ENCODE data around the gene EMC9.

Gene EMC9

GRCh38 chr14:24102357-24103048 is 38.9 kb downstream of the EMC9 start:
- Histone ChIP-seq H4K20me1 (ENCODE audit: insufficient read depth) (no peaks in the 10 kb centered on the region), H3K79me2 (ENCODE audit: insufficient read depth, low read depth) (no peaks in the 10 kb centered on the region), H3K4me1 (ENCODE audit: low read depth, poor library complexity, severe bottlenecking) (no peaks in the 10 kb centered on the region), H3K9ac (no peak overlapping the region), H3K4me2 (no peak overlapping the region), H3K4me3 (IDR thresholded peaks at IDR 0.05; ENCODE audit: insufficient read depth, low read depth, low read length) (no peak overlapping the region), H3K27me3 (ENCODE audit: insufficient read depth, low read depth) (no peaks in the 10 kb centered on the region), H3K27ac (no peak overlapping the region), H2AFZ (ENCODE audit: low read depth) (no peak overlapping the region), H3K36me3 (ENCODE audit: insufficient read depth) (no peaks in the 10 kb centered on the region)
- no peak for TF ChIP-seq CTCF (conservative IDR thresholded peaks at IDR 0.05; ENCODE audit: low read depth, low read length)

GRCh38 chr14:24100982-24101494 is 40.4 kb downstream of the EMC9 start:
- no peak for TF ChIP-seq CTCF (conservative IDR thresholded peaks at IDR 0.05; ENCODE audit: low read depth, low read length)
- H2AFZ ChIP-seq (ENCODE audit: low read depth) = no peak overlapping the region
- H3K36me3 ChIP-seq (ENCODE audit: insufficient read depth) = no peaks in the 10 kb centered on the region
- H3K4me2 ChIP-seq = no peak overlapping the region
- H4K20me1 ChIP-seq (ENCODE audit: insufficient read depth) = no peaks in the 10 kb centered on the region
- H3K79me2 ChIP-seq (ENCODE audit: insufficient read depth, low read depth) = no peaks in the 10 kb centered on the region
- no peak overlapping the region for H3K4me3 ChIP-seq (IDR thresholded peaks at IDR 0.05; ENCODE audit: insufficient read depth, low read depth, low read length)
- no peaks in the 10 kb centered on the region for H3K4me1 ChIP-seq (ENCODE audit: low read depth, poor library complexity, severe bottlenecking)
- no peak overlapping the region for H3K9ac ChIP-seq
- H3K27ac ChIP-seq = no peak overlapping the region
- no peaks in the 10 kb centered on the region for H3K27me3 ChIP-seq (ENCODE audit: insufficient read depth, low read depth)

- no peak for TF ChIP-seq CTCF (conservative IDR thresholded peaks at IDR 0.05; ENCODE audit: low read depth, low read length)
- no peaks in the 10 kb centered on the region for H3K27me3 ChIP-seq (ENCODE audit: insufficient read depth, low read depth)
- no peaks in the 10 kb centered on the region for H3K79me2 ChIP-seq (ENCODE audit: insufficient read depth, low read depth)
- H3K9ac ChIP-seq = no peak overlapping the region
- no peak overlapping the region for H3K4me2 ChIP-seq
- H4K20me1 ChIP-seq (ENCODE audit: insufficient read depth) = no peaks in the 10 kb centered on the region
- H2AFZ ChIP-seq (ENCODE audit: low read depth) = no peak overlapping the region
- H3K27ac ChIP-seq = no peak overlapping the region
- peaks cover 3% of the 10 kb centered on the region for H3K4me1 ChIP-seq (ENCODE audit: low read depth, poor library complexity, severe bottlenecking)
- no peaks in the 10 kb centered on the region for H3K36me3 ChIP-seq (ENCODE audit: insufficient read depth)
- H3K4me3 ChIP-seq (IDR thresholded peaks at IDR 0.05; ENCODE audit: insufficient read depth, low read depth, low read length) = no peak overlapping the region
Measured at GRCh38 chr14:24100197-24100981, 41.0 kb downstream of the EMC9 start.

GRCh38 chr14:24098927-24099813 is 42.2 kb downstream of the EMC9 start:
- H3K4me3 ChIP-seq (IDR thresholded peaks at IDR 0.05; ENCODE audit: insufficient read depth, low read depth, low read length) = no peak overlapping the region
- H3K36me3 ChIP-seq (ENCODE audit: insufficient read depth) = no peaks in the 10 kb centered on the region

More at GRCh38 chr14:24098927-24099813, 42.2 kb downstream of the EMC9 start:
- Histone ChIP-seq H4K20me1 (ENCODE audit: insufficient read depth) (no peaks in the 10 kb centered on the region), H3K79me2 (ENCODE audit: insufficient read depth, low read depth) (peaks cover 8% of the 10 kb centered on the region; the same call in 1 of the 2 replicates), H3K9ac (no peak overlapping the region), H3K27me3 (ENCODE audit: insufficient read depth, low read depth) (no peaks in the 10 kb centered on the region), H3K27ac (no peak overlapping the region), H3K4me1 (ENCODE audit: low read depth, poor library complexity, severe bottlenecking) (peaks cover 3% of the 10 kb centered on the region), H3K4me2 (no peak overlapping the region), H2AFZ (ENCODE audit: low read depth) (no peak overlapping the region)
- no peak for TF ChIP-seq CTCF (conservative IDR thresholded peaks at IDR 0.05; ENCODE audit: low read depth, low read length)
